Uterus (tissue), 2 donors: ENCODE results near the gene STUM.

Experiments
- POLR2A ChIP-seq, 2 donors: fragments of 450-650 bp; IDR thresholded peaks; one replicate each; pipeline ENCODE4 v1.6.1; 2016; ENCODE audit warnings: antibody characterized with exemption in 2 of 2, mild to moderate bottlenecking in 1 of 2, moderate library complexity in 1 of 2
- TF ChIP-seq, protein P1 (sequence below), 4 experiments: fragments of 200-600 bp in 2 of 4; fragments of 450-650 bp in 2 of 4; sonication (generic) in 2 of 4; IDR thresholded peaks; one replicate each; pipeline ENCODE4 v1.5.1; 2016 to 2019; ENCODE audit warnings: antibody characterized with exemption in 4 of 4, mild to moderate bottlenecking in 2 of 4, moderate library complexity in 1 of 4

DNA sequence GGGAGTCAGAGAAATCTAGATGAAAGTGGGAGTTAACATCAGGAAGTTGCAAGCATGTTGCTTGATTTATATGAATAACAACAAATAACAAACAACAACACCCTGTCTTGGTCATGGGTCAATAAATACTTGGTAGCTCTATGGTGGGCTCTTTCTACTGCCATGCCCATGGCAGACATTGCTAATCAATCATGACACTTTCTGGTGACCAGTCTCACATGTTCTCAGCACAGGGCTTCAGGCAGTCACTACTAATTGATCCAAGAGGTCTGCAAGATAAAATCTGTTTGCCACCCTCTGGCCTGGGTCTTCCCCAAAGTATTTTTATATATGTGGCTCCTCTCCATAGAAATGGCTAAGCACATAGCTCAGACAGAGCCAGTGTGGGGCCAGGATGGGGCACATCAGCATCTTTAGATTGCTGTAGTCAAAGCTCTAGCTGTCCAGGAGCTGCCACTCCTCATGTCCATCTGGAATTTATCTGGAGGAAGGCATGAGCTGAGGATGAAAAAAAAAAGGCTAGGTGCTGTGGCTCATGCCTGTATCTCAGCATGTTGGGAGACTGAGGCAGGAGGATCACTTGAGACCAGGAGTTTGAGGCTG is 51.2 kb downstream of the STUM start:
- TF ChIP-seq POLR2A (IDR thresholded peaks at IDR 0.05) = no peak
- TF ChIP-seq, protein P1, sequence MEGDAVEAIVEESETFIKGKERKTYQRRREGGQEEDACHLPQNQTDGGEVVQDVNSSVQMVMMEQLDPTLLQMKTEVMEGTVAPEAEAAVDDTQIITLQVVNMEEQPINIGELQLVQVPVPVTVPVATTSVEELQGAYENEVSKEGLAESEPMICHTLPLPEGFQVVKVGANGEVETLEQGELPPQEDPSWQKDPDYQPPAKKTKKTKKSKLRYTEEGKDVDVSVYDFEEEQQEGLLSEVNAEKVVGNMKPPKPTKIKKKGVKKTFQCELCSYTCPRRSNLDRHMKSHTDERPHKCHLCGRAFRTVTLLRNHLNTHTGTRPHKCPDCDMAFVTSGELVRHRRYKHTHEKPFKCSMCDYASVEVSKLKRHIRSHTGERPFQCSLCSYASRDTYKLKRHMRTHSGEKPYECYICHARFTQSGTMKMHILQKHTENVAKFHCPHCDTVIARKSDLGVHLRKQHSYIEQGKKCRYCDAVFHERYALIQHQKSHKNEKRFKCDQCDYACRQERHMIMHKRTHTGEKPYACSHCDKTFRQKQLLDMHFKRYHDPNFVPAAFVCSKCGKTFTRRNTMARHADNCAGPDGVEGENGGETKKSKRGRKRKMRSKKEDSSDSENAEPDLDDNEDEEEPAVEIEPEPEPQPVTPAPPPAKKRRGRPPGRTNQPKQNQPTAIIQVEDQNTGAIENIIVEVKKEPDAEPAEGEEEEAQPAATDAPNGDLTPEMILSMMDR (IDR thresholded peaks at IDR 0.05) = no peak
